Sigmoid colon (tissue), 4 donors: ENCODE data around the gene NDUFS6.

Source experiments
- CTCF ChIP-seq, 4 experiments: fragments of 450-650 bp in 3 of 4; fragments of 200-600 bp in 1 of 4; IDR thresholded peaks; one replicate each; pipeline ENCODE4 v1.5.1; 2016 to 2019; ENCODE audit warnings: antibody characterized with exemption in 4 of 4, mild to moderate bottlenecking in 3 of 4, moderate library complexity in 2 of 4
- EP300 ChIP-seq, 4 donors: sonication (generic); formaldehyde crosslinking; IDR thresholded peaks; one replicate each; pipeline ENCODE4 v1.6.1; 2017; ENCODE audit warnings: antibody characterized with exemption in 4 of 4
- POLR2A ChIP-seq, 2 donors: fragments of 450-650 bp; IDR thresholded peaks; one replicate each; pipeline ENCODE4 v1.6.1; 2016; ENCODE audit warnings: antibody characterized with exemption in 2 of 2, mild to moderate bottlenecking in 2 of 2, moderate library complexity in 2 of 2

DNA sequence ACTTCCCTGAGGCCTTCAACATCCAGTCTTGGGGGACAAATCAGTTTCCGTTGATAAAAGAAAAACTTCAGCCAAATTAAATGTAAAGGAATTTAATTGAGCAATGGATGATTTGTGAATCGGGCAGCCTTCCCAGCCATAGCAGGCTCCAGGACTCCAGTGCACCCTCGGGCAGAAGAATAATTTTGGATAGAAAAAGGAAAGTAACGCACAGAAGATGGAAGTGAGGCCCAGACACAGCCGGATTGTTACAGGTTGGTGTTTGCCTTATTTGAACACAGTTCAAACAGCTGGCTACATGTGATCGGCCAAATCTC lies 20.6 kb upstream of the NDUFS6 start:
- no peak for TF ChIP-seq EP300 (IDR thresholded peaks at IDR 0.05)
- no peak for TF ChIP-seq CTCF (IDR thresholded peaks at IDR 0.05)
- TF ChIP-seq POLR2A (IDR thresholded peaks at IDR 0.05) = no peak
